B cell (primary cell): ENCODE results near the gene PBLD. TPM values are rescaled to one million over a fixed set of nuclear protein-coding genes. Genes with fewer than 3 reads are reported as not detected.

Source experiments
- ATAC-seq: fragments of 200-7000 bp; cut with Tn5 transposase; one replicate; pipeline ENCODE4 v1.10.0; 2021; ENCODE audit warnings: low read depth, mild to moderate bottlenecking, moderate number of reproducible peaks, moderate library complexity
- CTCF ChIA-PET: fragments of 350-600 bp; sonication (Branson Sonifier 250); formaldehyde crosslinking; loops from one replicate; lab custom pipeline; 2021; ENCODE audit warnings: antibody characterized with exemption, inconsistent platforms; lab: Charles Lee
- POLR2A ChIA-PET: fragments of 350-600 bp; sonication (Branson Sonifier 250); formaldehyde crosslinking; loops from one replicate; lab custom pipeline; 2021; ENCODE audit warnings: antibody characterized with exemption; lab: Charles Lee
- DNase-seq: peaks from one replicate; pipeline ENCODE4 v3.0.0; 2013
- H2AFZ ChIP-seq: 2 replicates; pipeline ENCODE4 v1.6.1; 2012; ENCODE audit warnings: mild to moderate bottlenecking, low read depth, low read length; ENCODE audit not compliant: insufficient read depth, poor library complexity, severe bottlenecking
- H3K27ac ChIP-seq, 2 donors: 1 replicate in 1 of 2; 2 replicates in 1 of 2; pipeline ENCODE4 v1.5.1; 2012 to 2013; ENCODE audit warnings: low read length in 2 of 2, mild to moderate bottlenecking in 2 of 2, moderate library complexity in 1 of 2
- H3K27me3 ChIP-seq, 4 experiments: fragments of 200-600 bp in 1 of 4; sonication (generic) in 1 of 4; replicated peaks in 1 of 4; 1 replicate in 2 of 4; 2 replicates in 2 of 4; pipeline versions ENCODE4 v1.6.1 to v1.7.0; 2013 to 2016; ENCODE audit warnings: low read length in 3 of 4, mild to moderate bottlenecking in 2 of 4, mixed read lengths in 1 of 4, moderate library complexity in 1 of 4; ENCODE audit not compliant: insufficient read depth in 4 of 4, control insufficient read depth in 3 of 4; ENCODE audit errors: control extremely low read depth in 1 of 4
- H3K36me3 ChIP-seq, 2 experiments: replicated peaks in 1 of 2; 1 replicate in 1 of 2; 2 replicates in 1 of 2; pipeline versions ENCODE4 v1.6.1 to v1.7.1; 2013; ENCODE audit warnings: low read length in 1 of 2; ENCODE audit not compliant: insufficient read depth in 2 of 2, control insufficient read depth in 1 of 2; ENCODE audit errors: control extremely low read depth in 1 of 2, extremely low read depth in 1 of 2
- H3K4me1 ChIP-seq, 2 donors: fragments of 200-600 bp in 1 of 2; sonication (generic) in 1 of 2; 1 replicate in 1 of 2; 2 replicates in 1 of 2; pipeline versions ENCODE4 v1.5.1 to v1.6.1; 2013 to 2017; ENCODE audit warnings: low read length in 2 of 2; ENCODE audit not compliant: control insufficient read depth in 2 of 2, insufficient read depth in 2 of 2
- H3K4me2 ChIP-seq: replicated peaks from 2 replicates; pipeline ENCODE3; 2012; ENCODE audit warnings: mild to moderate bottlenecking, low read depth, low read length; ENCODE audit not compliant: poor library complexity, severe bottlenecking
- H3K4me3 ChIP-seq, 5 experiments: fragments of 200-600 bp in 1 of 5; sonication (generic) in 1 of 5; 1 replicate in 3 of 5; 2 replicates in 2 of 5; pipeline versions ENCODE4 v1.5.1 to v1.7.0; 2011 to 2016; ENCODE audit warnings: low read length in 4 of 5, mild to moderate bottlenecking in 4 of 5, low read depth in 2 of 5, control low read depth in 1 of 5, moderate library complexity in 1 of 5; ENCODE audit not compliant: insufficient read depth in 1 of 5; ENCODE audit errors: control extremely low read depth in 1 of 5, extremely low read depth in 1 of 5
- H3K79me2 ChIP-seq: fragments of 200-600 bp; sonication (generic); one replicate; pipeline ENCODE4 v1.6.0; 2016; ENCODE audit warnings: low read length; ENCODE audit not compliant: control insufficient read depth, insufficient read depth
- H3K9ac ChIP-seq: fragments of 200-600 bp; sonication (generic); 2 replicates; pipeline ENCODE4 v1.6.1; 2017; ENCODE audit warnings: mild to moderate bottlenecking, low read length, moderate library complexity
- H3K9me3 ChIP-seq, 3 donors: one replicate each; pipeline versions ENCODE4 v1.6.1 to v1.7.1; 2013; ENCODE audit warnings: low read length in 2 of 3; ENCODE audit not compliant: control insufficient read depth in 2 of 3, insufficient read depth in 1 of 3; ENCODE audit errors: control extremely low read depth in 1 of 3
- H4K20me1 ChIP-seq: 2 replicates; pipeline ENCODE4 v1.6.0; 2012; ENCODE audit warnings: mild to moderate bottlenecking, low read length; ENCODE audit not compliant: insufficient read depth, control insufficient read depth, poor library complexity, severe bottlenecking
- H3K27ac Mint-ChIP-seq: one replicate; pipeline ENCODE4 v1.8.0; 2021; ENCODE audit warnings: mixed read lengths
- H3K27me3 Mint-ChIP-seq: one replicate; pipeline ENCODE4 v1.8.0; 2021; ENCODE audit warnings: mixed read lengths
- H3K4me1 Mint-ChIP-seq: one replicate; pipeline ENCODE4 v1.8.0; 2021; ENCODE audit warnings: mixed read lengths
- H3K4me3 Mint-ChIP-seq: one replicate; pipeline ENCODE4 v1.8.0; 2021; ENCODE audit warnings: mixed read lengths
- H3K9me3 Mint-ChIP-seq: one replicate; pipeline ENCODE4 v1.8.0; 2022; ENCODE audit warnings: mixed read lengths; ENCODE audit not compliant: insufficient read depth
- EZH2 ChIP-seq: IDR thresholded peaks from 2 replicates; pipeline ENCODE4 v1.6.1; 2012; ENCODE audit warnings: borderline replicate concordance, low read depth, mild to moderate bottlenecking, moderate library complexity, low read length; ENCODE audit not compliant: insufficient read depth, poor library complexity, severe bottlenecking
- WGBS: methylation state at CpG from one replicate; pipeline ENCODE4 v1.1.5; 2013; ENCODE audit warnings: missing lambda C conversion rate; ENCODE audit not compliant: insufficient coverage; 5-methylcytosine and 5-hydroxymethylcytosine counted together
- intact Hi-C: fragments of 100-400 bp; cut with micrococcal nuclease; formaldehyde crosslinking; loops from one replicate; pipeline ENCODE4 v1.10.0; 2022
- polyA plus RNA-seq: library from polyadenylated mRNA; depleted of rRNA; stranded (reverse); fragments of >200 nt; gene quantifications from 2 replicates; pipeline ENCODE4 v1.2.3, GENCODE V29; 2012
- total RNA-seq, 2 donors: library from RNA; stranded (reverse); fragments of 120-200 nt in 1 of 2; gene quantifications; 1 replicate in 1 of 2; 2 replicates in 1 of 2; pipeline versions ENCODE4 v1.2.3 to v1.2.4, GENCODE V29; 2013 to 2022
- TF ChIP-seq, protein P1 (sequence below): fragments of 200-600 bp; IDR thresholded peaks from one replicate; pipeline ENCODE4 v1.8.0; 2022; ENCODE audit warnings: antibody characterized with exemption, mild to moderate bottlenecking

The PBLD gene
- total and polyA plus RNA-seq, 2 donors (not counting 1 experiment from before 2014, with no cell fraction given) = 0.40 to 4.7 TPM

DNA sequence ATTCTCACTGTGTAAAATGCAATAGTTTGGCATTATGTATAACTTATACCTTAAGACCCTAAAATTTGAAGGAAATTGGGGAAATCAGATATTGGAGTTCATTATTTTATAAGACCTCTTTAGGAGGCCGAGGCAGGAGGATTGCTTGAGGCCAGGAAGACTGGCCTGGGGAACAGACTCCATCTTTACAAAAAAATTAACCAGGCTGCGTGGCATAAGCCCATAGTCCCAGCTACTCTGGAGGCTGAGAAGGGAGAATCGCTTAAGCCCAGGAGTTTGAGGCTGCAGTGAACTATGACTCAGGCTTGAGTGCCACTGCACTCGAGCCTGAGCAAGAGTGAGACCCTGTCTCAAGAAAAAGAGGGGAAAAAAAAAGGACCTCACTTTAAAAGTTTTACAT, 14.0 kb upstream of the PBLD start:
- Histone ChIP-seq H3K4me1 (no peaks in the 10 kb centered on the region), H3K4me2 (no peak overlapping the region), H3K79me2 (no peaks in the 10 kb centered on the region), H2AFZ (no peak overlapping the region), H3K9ac (no peak overlapping the region), H4K20me1 (no peaks in the 10 kb centered on the region), H3K4me3 (no peak overlapping the region), H3K27ac (no peak overlapping the region), H3K36me3 (peaks cover 5 to 30% of the 10 kb centered on the region in 2 experiments), H3K9me3 (no peaks in the 10 kb centered on the region), H3K27me3 (no peaks in the 10 kb centered on the region)
- no peak for TF ChIP-seq EZH2
- TF ChIP-seq, protein P1, sequence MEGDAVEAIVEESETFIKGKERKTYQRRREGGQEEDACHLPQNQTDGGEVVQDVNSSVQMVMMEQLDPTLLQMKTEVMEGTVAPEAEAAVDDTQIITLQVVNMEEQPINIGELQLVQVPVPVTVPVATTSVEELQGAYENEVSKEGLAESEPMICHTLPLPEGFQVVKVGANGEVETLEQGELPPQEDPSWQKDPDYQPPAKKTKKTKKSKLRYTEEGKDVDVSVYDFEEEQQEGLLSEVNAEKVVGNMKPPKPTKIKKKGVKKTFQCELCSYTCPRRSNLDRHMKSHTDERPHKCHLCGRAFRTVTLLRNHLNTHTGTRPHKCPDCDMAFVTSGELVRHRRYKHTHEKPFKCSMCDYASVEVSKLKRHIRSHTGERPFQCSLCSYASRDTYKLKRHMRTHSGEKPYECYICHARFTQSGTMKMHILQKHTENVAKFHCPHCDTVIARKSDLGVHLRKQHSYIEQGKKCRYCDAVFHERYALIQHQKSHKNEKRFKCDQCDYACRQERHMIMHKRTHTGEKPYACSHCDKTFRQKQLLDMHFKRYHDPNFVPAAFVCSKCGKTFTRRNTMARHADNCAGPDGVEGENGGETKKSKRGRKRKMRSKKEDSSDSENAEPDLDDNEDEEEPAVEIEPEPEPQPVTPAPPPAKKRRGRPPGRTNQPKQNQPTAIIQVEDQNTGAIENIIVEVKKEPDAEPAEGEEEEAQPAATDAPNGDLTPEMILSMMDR = no peak
- H3K9me3 Mint-ChIP-seq = no peaks in the 10 kb centered on the region
- no peak overlapping the region for H3K27ac Mint-ChIP-seq
- no peaks in the 10 kb centered on the region for H3K27me3 Mint-ChIP-seq
- CTCF ChIA-PET = interaction anchor here (0.6 to 1.0 kb wide), 5 partner anchors 17 to 788 kb away, joined by 3 to 5 read pairs (median 3); no protein-coding TSS in a partner anchor
- WGBS = 71% methylated on average over 2 of the region's 4 CpGs
- POLR2A ChIA-PET = interaction anchor here (0.6 kb wide), 1 partner anchor 185 kb away, joined by 3 read pairs; no protein-coding TSS in a partner anchor
- DNase-seq (no peak), ATAC-seq (no peak)
- H3K4me1 Mint-ChIP-seq = no peaks in the 10 kb centered on the region
- intact Hi-C loops = no loop called here
- no peak overlapping the region for H3K4me3 Mint-ChIP-seq

DNA sequence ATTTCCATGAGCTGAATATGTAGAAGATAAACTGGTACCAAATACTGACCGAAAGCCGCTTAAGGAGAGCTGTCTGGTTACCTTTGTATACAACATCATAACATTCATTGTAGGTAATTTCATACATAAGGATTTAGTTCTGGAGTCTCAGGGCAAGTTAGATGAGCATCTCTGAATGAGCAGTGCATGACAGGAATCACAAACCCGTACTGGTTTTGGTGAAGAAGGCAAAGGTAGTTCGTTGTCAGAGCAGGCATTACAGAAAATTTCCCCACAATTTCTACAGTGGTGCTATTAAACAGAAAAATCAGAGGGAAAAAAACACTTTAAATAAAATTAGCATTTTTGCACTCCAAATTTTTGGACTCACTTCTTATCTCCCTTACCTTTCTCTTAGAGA, 12.9 kb upstream of the PBLD start:
- Histone ChIP-seq H3K79me2 (no peaks in the 10 kb centered on the region), H3K9ac (no peak overlapping the region), H3K4me3 (no peak overlapping the region), H3K27me3 (no peaks in the 10 kb centered on the region), H3K9me3 (no peaks in the 10 kb centered on the region), H3K27ac (no peak overlapping the region), H3K36me3 (peaks cover 14 to 40% of the 10 kb centered on the region in 2 experiments), H2AFZ (no peak overlapping the region), H3K4me1 (no peaks in the 10 kb centered on the region), H3K4me2 (no peak overlapping the region), H4K20me1 (peaks cover 8% of the 10 kb centered on the region)
- intact Hi-C loops = no loop called here
- POLR2A ChIA-PET = no interaction called here
- no peaks in the 10 kb centered on the region for H3K4me1 Mint-ChIP-seq
- H3K4me3 Mint-ChIP-seq = no peak overlapping the region
- TF ChIP-seq EZH2 = no peak
- TF ChIP-seq, protein P1 = no peak
- WGBS = no CpG with 5 or more reads among the region's 4 CpGs
- DNase-seq (no peak), ATAC-seq (no peak)
- no peaks in the 10 kb centered on the region for H3K27me3 Mint-ChIP-seq
- CTCF ChIA-PET = no interaction called here
- no peaks in the 10 kb centered on the region for H3K9me3 Mint-ChIP-seq
- no peak overlapping the region for H3K27ac Mint-ChIP-seq
